HG02588 (cell line): ENCODE measurements around the gene PITPNM1.
"Not testable (repeated sequence)": the region's sequence is repeated elsewhere in the genome, so short reads cannot be mapped to it uniquely, and the experiment has no call there.

Experiments used
- ATAC-seq: cut with Tn5 transposase; IDR thresholded peaks from one replicate; pipeline ENCODE4 v1.9.1; 2021; ENCODE audit warnings: mild to moderate bottlenecking, moderate library complexity; ENCODE audit not compliant: unreplicated experiment

Gene PITPNM1

GRCh38 chr11:67523556-67524479 lies 18.7 kb upstream of the PITPNM1 start:
- no peak for ATAC-seq

DNA sequence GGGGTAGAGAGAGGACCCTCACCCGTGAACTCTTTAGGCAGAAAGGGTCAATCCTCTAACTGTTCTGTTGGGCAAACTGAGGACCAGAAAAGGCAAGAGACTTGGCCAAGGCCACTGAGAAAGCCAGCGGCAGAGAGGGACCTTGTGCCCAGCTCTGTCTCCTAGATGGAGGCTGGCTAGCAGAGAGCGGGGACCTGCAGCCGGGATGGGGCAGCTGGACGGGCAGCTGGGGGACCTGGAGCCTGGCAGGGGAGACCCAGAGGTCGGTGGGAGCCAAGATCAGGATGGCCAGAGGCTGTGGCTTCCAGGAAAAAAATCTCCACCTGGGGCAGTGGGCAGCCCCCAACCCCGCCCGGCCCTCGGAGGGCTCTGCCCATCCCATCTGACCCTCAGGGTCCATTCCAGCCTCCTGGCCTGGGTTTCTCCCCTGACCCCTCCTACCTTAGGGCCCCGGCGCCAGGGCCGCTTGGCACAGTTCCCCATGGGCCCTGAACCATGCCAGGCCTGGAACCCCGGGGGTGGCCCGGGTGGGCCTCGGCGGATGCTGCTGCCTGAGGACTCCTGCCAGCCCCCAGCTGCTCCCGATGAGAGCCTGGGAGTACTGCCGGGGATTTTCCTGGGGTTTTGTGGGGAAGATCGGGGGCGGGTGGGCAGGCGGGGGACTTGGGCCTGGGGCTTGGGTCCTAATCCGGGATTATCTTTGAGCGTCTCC lies 17.8 kb upstream of the PITPNM1 start, which contains the start of gene CABP2:
CABP2 (minus strand) TSS at position 603 of the 712 bp plus-strand sequence; CDS start at position 483, 120 bp downstream.
- no peak for ATAC-seq

DNA sequence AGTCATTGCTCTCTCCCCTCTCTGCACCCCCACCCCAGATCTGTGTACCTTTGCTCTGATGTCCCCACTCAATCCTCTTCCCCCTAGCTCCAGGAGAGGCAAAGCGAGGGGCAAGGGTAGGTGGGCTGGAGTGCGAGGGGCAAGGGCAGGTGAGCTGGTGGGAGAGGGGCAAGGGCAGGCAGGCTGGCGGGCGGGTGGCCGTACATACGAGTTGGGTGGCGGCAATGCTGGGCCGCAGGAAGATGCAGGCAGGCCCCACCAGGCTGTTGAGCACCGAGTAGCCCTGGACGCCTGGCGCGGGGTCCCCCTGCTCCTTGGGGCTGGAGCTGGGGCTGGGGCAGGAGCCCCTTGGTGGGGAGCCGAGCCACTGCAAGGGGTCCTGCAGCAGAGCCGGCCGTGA lies 17.2 kb upstream of the PITPNM1 start:
- no peak for ATAC-seq

DNA sequence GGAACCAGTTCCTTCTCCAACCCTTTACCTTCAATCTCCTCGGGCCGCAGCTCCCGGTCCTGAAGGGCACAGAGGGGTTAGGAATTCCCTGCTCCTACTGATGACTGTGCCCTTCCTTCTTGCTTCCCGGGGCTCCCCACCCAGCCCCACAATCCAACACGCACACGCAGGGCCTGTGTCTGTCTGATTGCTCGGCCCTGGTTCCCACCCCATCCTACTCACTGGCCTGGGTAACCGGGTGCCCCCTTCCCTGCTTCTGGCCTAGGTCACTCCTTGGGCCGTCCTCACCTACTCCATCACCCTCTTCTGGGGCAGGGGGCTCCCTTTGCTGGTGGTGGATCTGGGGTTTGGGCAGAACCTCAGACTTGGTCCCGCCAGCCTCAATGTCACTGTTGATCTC lies 16.8 kb upstream of the PITPNM1 start:
- no peak for ATAC-seq

- no peak for ATAC-seq
Observed at GRCh38 chr11:67520856-67521824, 16.0 kb upstream of the PITPNM1 start.

DNA sequence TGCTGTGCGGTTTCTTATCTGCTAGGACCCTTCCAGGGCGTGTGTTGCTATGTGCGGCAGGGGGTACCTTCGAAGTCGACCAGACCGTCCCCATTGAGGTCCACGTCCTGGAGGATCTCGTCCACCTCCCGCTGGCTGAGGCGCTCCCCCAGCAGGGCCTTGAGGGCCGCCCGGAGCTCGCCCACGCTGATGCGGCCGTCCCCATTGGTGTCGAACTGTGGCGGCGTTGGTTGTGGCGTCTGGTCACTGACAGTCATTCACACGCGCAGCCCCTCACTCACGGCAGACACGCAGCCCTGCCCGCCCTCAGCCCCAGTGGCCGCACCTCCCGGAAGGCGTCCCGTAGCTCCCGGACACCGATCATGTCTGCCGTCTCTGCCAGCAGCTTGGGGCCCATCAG lies 14.6 kb upstream of the PITPNM1 start:
- no peak for ATAC-seq

GRCh38 chr11:67517784-67518552 lies 12.8 kb upstream of the PITPNM1 start:
- ATAC-seq = no peak

GRCh38 chr11:67516806-67517205 lies 11.6 kb upstream of the PITPNM1 start:
- ATAC-seq = no peak

DNA sequence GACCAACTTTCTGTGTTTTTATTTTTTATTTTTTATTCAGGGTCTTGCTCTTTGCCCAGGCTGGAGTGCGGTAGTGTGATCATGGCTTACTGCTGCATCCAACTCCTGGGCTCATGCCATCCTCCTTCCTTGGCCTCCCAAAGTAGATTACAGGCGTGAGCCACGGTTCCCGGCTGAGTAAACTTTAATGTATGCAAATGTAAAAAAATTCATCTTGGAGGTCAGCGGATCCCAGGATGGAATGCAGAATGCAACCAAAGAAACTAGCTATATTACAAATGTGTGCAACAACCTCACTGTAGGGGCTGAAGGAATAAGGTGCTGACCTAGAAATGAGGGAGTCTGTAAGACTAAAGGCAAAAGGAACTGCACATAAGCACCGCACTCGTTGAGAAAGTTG lies 9.0 kb upstream of the PITPNM1 start:
- ATAC-seq = no peak

DNA sequence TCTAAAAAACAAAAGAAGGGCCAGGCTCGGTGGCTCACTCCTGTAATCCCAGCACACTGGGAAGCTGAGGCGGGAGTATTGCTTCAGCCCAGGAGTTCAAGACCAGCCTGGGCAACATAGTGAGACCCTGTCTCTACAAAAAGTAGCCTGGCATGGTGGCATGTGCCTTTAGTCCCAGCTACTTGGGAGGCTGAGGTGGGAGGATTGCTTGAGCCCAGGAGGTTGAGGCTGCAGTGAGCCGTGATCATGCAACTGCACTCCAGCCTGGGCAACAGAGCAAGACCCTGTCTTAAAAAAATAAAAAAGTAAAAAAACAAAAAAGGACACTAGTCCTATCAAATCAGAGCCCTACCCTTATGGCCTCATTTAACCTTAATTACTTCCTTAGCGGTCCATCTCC lies 6.4 kb upstream of the PITPNM1 start:
- ATAC-seq = not testable (repeated sequence)

GRCh38 chr11:67510023-67510345 lies 4.8 kb upstream of the PITPNM1 start:
- no peak for ATAC-seq

GRCh38 chr11:67508486-67509121 lies 3.4 kb upstream of the PITPNM1 start:
- peak; percentile 34 for ATAC-seq

- ATAC-seq = peak; percentile 67
Observed at GRCh38 chr11:67507864-67508485, 2.8 kb upstream of the PITPNM1 start, which contains the start of gene CDK2AP2. Gene CDK2AP2, minus strand, starts transcription at chr11:67508162. Its CDS starts 80 bp downstream, at chr11:67508082.

DNA sequence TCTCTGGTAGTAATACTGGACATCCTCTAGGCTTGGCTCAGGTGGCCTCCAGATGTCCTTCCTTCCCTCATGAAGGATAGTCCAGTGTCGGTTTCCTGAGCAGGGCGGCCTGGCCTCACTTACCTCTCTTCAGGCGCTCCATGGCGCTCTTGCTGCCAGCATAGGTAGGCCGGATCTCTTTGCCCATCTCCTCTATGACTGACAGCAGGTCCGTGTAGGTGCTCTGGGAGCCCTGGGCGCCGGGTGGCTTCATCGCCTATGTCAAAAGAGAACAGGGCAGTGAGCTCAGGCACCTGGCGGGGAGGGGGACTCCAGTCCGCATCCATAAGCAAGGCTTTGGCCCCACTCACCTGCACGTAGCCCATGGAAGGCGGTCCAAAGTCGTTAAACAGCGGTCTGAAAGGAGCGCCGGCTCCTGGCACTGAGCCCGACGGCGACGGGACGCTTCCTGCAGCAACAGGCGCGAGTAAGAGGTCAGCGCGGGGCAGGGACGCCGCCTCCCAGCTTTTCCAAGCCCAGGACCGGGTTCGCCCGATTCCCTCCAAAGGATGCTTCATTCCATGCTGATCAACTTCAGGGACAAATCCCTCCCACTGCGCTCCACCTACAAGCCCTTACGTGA lies 2.2 kb upstream of the PITPNM1 start:
- ATAC-seq = no peak

- no peak for ATAC-seq
Observed at GRCh38 chr11:67506426-67507051, 1.4 kb upstream of the PITPNM1 start.

- ATAC-seq = peak; percentile 23
Observed at GRCh38 chr11:67505605-67506396, 638 bp upstream of the PITPNM1 start.
